OCI-LY3 (cell line): ENCODE data around the gene ELFN1.

ENCODE experiments used
- H2AFZ ChIP-seq: fragments of 200-600, 300-600 bp; shearing (Covaris generic); 2 replicates; pipeline ENCODE4 v1.6.0; 2014; ENCODE audit warnings: antibody characterized with exemption, low read depth, low read length
- H3K27ac ChIP-seq: fragments of 200-600, 300-600 bp; sonication (generic); 2 replicates; pipeline ENCODE4 v1.5.1; 2014; ENCODE audit warnings: mild to moderate bottlenecking, low read length, moderate library complexity, mixed read lengths
- H3K27me3 ChIP-seq: fragments of 200-600, 300-600 bp; sonication (generic); 2 replicates; pipeline ENCODE4 v1.6.1; 2014; ENCODE audit warnings: low read depth, low read length, mixed read lengths
- H3K36me3 ChIP-seq: fragments of 200-600, 300-600 bp; sonication (generic); replicated peaks from 2 replicates; pipeline ENCODE3; 2014; ENCODE audit warnings: low read depth, low read length, mixed read lengths
- H3K4me1 ChIP-seq: fragments of 300-600, 200-600 bp; sonication (generic); 2 replicates; pipeline ENCODE4 v1.6.1; 2014; ENCODE audit warnings: low read length, mixed read lengths
- H3K4me2 ChIP-seq: fragments of 200-600, 300-600 bp; sonication (generic); 2 replicates; pipeline ENCODE4 v1.6.1; 2014; ENCODE audit warnings: low read length, mixed read lengths
- H3K4me3 ChIP-seq: fragments of 300-600, 200-600 bp; sonication (generic); 2 replicates; pipeline ENCODE4 v1.5.1; 2014; ENCODE audit warnings: antibody characterized with exemption, mild to moderate bottlenecking, low read length, moderate library complexity
- H3K79me2 ChIP-seq: fragments of 300-600, 200-600 bp; shearing (Covaris generic); 2 replicates; pipeline ENCODE4 v1.6.1; 2014; ENCODE audit warnings: mild to moderate bottlenecking, low read length, mixed read lengths
- H3K9ac ChIP-seq: fragments of 300-600, 200-600 bp; shearing (Covaris generic); 2 replicates; pipeline ENCODE4 v1.6.0; 2014; ENCODE audit warnings: mild to moderate bottlenecking, low read length, moderate library complexity
- H3K9me3 ChIP-seq: fragments of 200-600, 300-600 bp; shearing (Covaris generic); 2 replicates; pipeline ENCODE4 v1.6.1; 2014; ENCODE audit warnings: low read length, mixed read lengths; ENCODE audit not compliant: insufficient read depth
- H4K20me1 ChIP-seq: fragments of 200-600, 300-600 bp; sonication (generic); 2 replicates; pipeline ENCODE4 v1.6.1; 2016; ENCODE audit warnings: low read length, mixed read lengths; ENCODE audit not compliant: insufficient read depth
- CTCF ChIP-seq: fragments of 200-600, 300-600 bp; sonication (generic); IDR thresholded peaks from 2 replicates; pipeline ENCODE4 v1.5.1; 2014; ENCODE audit warnings: antibody characterized with exemption, low read length, low read depth
- EZH2phosphoT487 ChIP-seq: fragments of 200-600 bp; shearing (Covaris generic); IDR thresholded peaks from 2 replicates; pipeline ENCODE4 v1.6.1; 2018; ENCODE audit warnings: antibody characterized with exemption, mixed run types, low read depth

ELFN1 gene

DNA sequence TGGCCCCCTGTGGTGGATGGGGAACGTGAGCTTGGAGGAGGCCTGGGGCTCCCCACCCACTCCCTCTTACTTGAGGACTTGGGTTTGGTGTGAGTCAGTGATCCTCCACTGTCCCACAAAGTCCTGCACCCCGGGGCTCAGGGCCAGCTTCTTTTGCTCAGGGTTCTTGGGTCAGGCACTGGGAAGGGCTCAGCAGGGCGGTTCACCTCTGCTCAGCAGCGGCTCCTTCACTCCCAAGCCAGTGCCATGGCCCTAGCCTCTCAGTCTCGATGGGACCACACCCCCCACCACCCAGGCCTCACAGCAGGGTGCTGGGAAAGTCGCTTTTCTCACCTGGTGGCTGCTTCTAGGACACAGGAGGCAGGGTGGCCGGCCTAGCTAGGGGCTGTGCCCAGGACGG lies 59.1 kb downstream of the ELFN1 start:
- Histone ChIP-seq H3K27ac (no peak overlapping the region), H3K9ac (no peak overlapping the region), H3K36me3 (no peaks in the 10 kb centered on the region), H3K9me3 (no peaks in the 10 kb centered on the region), H3K4me3 (no peak overlapping the region), H2AFZ (no peak overlapping the region), H3K4me1 (no peaks in the 10 kb centered on the region), H3K79me2 (no peaks in the 10 kb centered on the region), H3K4me2 (no peak overlapping the region), H4K20me1 (no peaks in the 10 kb centered on the region), H3K27me3 (no peaks in the 10 kb centered on the region)
- TF ChIP-seq EZH2phosphoT487 (no peak), CTCF (no peak)

- Histone ChIP-seq H3K9me3 (no peaks in the 10 kb centered on the region), H3K4me2 (no peak overlapping the region), H3K9ac (no peak overlapping the region), H3K4me1 (no peaks in the 10 kb centered on the region), H2AFZ (no peak overlapping the region), H3K27me3 (no peaks in the 10 kb centered on the region), H4K20me1 (no peaks in the 10 kb centered on the region), H3K27ac (no peak overlapping the region), H3K79me2 (no peaks in the 10 kb centered on the region), H3K36me3 (no peaks in the 10 kb centered on the region), H3K4me3 (no peak overlapping the region)
- TF ChIP-seq EZH2phosphoT487 (no peak), CTCF (no peak)
Observed at GRCh38 chr7:1729773-1730172, 59.7 kb downstream of the ELFN1 start.

- H4K20me1 ChIP-seq: no peaks in the 10 kb centered on the region
- no peak overlapping the region for H3K4me2 ChIP-seq
- no peak overlapping the region for H3K9ac ChIP-seq
- no peaks in the 10 kb centered on the region for H3K4me1 ChIP-seq
- no peak overlapping the region for H3K27ac ChIP-seq
- H3K27me3 ChIP-seq: no peaks in the 10 kb centered on the region
- no peaks in the 10 kb centered on the region for H3K9me3 ChIP-seq
- no peak overlapping the region for H2AFZ ChIP-seq
- TF ChIP-seq CTCF: no peak
- no peak for TF ChIP-seq EZH2phosphoT487
- H3K36me3 ChIP-seq: no peaks in the 10 kb centered on the region
- no peak overlapping the region for H3K4me3 ChIP-seq
- H3K79me2 ChIP-seq: no peaks in the 10 kb centered on the region
Observed at GRCh38 chr7:1732072-1732471, 62.0 kb downstream of the ELFN1 start.

- H3K79me2 ChIP-seq: no peaks in the 10 kb centered on the region
- no peak overlapping the region for H3K9ac ChIP-seq
- H3K4me1 ChIP-seq: no peaks in the 10 kb centered on the region
- TF ChIP-seq CTCF (no peak), EZH2phosphoT487 (no peak)
- no peak overlapping the region for H3K4me2 ChIP-seq
- H3K36me3 ChIP-seq: no peaks in the 10 kb centered on the region
- no peak overlapping the region for H3K27ac ChIP-seq
- no peaks in the 10 kb centered on the region for H3K27me3 ChIP-seq
- H2AFZ ChIP-seq: no peak overlapping the region
- H3K9me3 ChIP-seq: no peaks in the 10 kb centered on the region
- H3K4me3 ChIP-seq: no peak overlapping the region
- H4K20me1 ChIP-seq: no peaks in the 10 kb centered on the region
Observed at GRCh38 chr7:1732645-1733044, 62.6 kb downstream of the ELFN1 start.
